GM21717 (cell line): Measurements from ENCODE around the gene PRR7.

Experiments used
- ATAC-seq: cut with Tn5 transposase; IDR thresholded peaks from one replicate; pipeline ENCODE4 v1.9.1; 2021; ENCODE audit warnings: mild to moderate bottlenecking, moderate library complexity; ENCODE audit not compliant: unreplicated experiment

The PRR7 gene

GRCh38 chr5:177449140-177450061 lies 2.8 kb downstream of the PRR7 start:
- no peak for ATAC-seq

- ATAC-seq, result no peak
Observed at GRCh38 chr5:177450667-177451424, 4.2 kb downstream of the PRR7 start.

GRCh38 chr5:177452688-177453638 lies 6.3 kb downstream of the PRR7 start:
- no peak for ATAC-seq

- ATAC-seq, result peak; percentile 2
Observed at GRCh38 chr5:177453852-177454396, 7.3 kb downstream of the PRR7 start.

DNA sequence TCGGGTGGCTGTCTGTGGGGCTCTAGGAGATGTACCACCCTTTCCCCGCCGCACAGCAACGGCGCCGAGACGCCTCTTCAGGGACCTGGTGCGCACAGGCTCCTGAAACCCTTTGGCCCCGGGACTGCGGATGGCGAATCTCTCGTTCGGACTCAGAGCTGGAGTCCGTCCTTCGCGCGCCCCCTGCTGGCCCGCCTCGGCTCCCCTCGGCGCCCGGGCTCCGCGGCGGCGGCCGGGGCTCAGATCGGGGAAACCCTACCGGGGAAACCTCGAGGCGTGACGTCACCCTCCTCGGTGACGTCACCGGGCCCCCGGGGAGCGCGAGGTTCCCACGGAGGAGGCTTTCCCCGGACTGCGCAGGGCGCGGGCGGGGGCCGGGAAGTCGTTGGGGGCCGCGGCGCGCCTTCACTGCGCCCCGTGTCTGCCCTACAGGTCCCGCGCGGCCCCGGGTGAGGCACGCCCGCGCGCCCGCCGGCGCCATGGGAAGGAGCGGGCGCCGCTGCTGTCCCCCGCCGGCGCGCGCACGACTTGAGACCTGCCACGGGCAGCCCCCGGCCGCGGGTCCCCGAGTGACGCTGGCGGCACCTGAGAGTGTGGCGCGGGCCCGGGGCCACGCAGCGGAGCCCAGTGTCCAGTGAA lies 7.9 kb downstream of the PRR7 start:
- ATAC-seq, result peak; percentile 41

DNA sequence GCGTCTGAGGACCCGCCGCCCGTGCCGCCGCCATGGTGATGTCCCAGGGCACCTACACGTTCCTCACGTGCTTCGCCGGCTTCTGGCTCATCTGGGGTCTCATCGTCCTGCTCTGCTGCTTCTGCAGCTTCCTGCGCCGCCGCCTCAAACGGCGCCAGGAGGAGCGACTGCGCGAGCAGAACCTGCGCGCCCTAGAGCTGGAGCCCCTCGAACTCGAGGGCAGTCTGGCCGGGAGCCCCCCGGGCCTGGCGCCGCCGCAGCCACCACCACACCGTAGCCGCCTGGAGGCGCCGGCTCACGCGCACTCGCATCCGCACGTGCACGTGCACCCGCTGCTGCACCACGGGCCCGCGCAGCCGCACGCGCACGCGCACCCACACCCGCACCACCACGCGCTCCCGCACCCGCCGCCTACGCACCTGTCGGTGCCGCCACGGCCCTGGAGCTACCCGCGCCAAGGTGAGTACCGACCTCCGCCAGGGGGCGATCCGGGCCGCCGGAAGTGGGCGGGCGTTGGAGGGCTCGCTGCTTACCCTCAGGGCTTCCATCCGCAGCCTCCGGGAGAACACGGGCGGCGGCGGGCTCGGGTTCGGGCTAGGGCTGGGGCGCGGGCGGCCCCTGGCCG lies 8.5 kb downstream of the PRR7 start:
- peak; percentile 40 for ATAC-seq

- peak; percentile 34 for ATAC-seq
Observed at GRCh38 chr5:177455661-177456590, 9.3 kb downstream of the PRR7 start.

GRCh38 chr5:177456591-177456964 lies 10.0 kb downstream of the PRR7 start:
- ATAC-seq, result no peak

DNA sequence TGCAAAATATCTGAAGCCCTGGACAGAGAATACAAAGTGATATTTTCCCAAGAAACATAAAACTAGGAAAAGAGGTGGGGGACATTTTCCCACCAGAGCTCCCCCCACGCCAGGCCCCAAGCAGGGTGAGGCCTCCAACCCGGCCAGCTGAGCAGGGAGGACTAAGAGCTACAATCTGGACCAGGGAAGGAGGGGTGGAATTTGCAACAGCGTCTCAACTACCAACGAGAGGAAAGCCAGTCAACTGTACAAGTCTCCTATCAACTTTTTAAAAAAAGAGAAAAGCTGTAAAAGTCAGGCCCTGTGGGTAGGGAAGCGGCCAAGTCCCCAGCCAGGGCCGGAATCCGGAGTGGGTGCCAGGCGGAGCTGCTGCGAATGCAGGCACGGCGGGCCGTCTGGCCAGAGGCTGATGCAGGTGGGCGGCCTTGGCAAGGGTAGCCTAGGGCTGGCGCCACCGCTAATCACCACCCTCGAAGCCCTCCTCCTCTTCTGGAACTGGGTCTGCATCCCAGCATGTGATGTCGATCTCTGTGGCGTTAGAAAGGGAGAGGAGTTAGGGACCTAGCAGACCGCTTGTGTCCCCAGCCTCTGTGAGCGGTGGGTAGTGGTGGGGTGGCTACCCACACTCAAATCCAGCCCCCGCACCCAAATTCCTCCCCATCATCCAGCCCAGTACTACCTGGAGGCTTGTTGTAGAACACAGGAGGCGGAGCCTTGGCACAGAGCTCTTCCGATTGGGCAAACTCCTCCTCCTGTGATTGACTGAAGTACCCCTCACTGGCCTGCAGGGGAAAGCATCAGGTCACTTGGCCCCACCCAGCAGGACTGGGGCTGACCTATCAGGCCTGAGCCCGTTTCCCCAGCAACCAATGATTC lies 10.6 kb downstream of the PRR7 start:
- peak; percentile 37 for ATAC-seq

DNA sequence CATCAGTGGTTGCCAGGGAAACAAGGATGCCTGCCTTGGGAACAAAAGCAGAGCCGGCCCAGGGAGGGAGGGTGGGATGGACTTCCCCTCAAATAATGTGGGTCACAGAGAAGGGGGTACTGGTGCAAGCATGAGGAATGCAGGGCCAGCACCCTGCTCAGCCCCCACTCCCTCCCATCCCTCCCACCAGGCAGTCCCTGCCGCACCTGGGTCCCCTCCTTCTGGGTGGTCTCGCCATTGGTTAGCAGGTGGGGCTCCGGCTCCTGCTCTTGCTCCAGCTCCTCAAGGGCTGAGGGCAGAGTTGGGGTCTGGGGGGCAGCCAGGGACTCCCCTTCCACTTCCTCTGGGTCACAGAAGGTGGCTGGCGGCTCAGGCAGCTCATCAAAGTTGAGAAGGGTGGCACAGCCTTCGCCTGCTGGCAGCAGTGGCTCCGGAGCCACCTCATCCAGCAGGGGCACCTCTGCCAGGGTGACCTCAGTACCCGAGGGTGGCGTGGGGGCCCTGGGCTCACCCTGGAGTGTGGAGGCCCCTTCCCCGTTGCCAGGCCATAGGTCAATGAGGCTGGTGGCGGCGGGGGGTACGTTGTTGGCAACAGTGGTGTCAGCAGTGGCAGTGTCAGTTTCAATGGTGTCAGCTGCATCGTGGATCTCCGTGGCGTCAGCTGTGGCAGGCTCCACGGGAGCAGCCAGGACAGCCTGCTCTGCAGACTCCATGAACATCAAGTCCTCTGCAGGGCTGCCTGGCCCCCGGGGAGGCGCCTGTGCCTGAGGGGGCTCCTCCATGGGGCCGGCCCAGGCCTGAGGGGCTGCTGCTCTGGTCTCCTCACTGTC lies 11.5 kb downstream of the PRR7 start:
- no peak for ATAC-seq

GRCh38 chr5:177458912-177459350 lies 12.3 kb downstream of the PRR7 start:
- ATAC-seq, result no peak

DNA sequence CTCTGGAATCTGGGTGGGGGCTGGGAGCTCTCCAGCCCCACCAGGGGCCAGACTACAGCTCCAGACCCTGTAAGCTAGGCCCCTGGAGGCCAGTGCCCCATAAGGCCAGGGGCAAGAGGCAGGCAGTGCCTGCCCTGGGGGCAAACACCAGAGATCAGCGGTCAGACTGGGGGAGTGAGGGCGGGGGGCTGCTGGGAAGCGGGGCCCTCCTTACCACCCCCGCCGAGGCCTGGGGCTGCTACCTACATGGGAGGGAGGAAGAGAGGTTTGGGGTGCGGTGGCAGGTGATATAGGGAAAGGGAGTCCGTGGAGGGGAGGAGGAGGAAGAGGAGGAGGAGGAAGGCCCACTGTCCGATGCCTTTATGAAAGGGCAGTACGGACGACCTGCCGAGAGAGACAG lies 12.7 kb downstream of the PRR7 start:
- no peak for ATAC-seq

DNA sequence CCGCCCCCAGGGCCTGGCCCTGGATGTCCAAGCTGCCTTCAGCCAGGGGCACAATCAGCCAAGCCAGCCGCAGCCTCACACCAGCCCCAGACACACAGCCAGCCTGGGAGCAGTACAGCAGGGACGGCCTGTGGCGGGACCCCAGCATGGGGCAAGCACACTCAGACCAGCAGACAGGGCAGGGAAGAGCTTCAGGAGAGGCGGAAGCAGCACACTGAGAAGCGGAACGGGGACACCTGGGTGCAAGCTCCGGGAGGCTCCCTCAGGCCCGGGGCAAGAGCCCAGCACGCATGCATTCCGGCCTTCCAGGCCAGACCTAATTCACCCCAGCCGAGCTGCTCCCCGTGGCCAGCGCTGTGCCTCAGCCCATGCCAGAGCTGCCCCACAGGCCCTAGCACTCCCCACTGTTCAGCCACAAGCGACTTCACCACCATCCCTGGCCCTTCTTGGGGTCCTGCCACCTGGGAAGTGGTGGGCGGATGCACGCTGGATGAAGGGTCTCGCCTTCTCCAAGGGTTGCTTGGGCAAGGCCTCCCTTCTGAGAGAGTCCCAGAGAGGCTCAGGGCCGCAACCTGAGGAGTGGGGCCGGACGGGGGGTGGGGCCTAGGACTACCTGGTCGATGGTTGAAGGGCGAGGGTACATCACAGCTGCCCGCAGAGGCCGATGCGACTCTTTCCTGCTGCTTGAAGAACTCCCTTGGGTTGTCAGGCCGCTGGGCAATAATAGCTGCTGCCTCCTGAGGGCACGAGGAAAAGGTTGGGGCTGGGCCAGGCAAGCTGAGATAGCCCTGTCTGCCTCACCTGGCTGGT lies 13.4 kb downstream of the PRR7 start:
- no peak for ATAC-seq

GRCh38 chr5:177462021-177462670 lies 15.5 kb downstream of the PRR7 start:
- no peak for ATAC-seq

DNA sequence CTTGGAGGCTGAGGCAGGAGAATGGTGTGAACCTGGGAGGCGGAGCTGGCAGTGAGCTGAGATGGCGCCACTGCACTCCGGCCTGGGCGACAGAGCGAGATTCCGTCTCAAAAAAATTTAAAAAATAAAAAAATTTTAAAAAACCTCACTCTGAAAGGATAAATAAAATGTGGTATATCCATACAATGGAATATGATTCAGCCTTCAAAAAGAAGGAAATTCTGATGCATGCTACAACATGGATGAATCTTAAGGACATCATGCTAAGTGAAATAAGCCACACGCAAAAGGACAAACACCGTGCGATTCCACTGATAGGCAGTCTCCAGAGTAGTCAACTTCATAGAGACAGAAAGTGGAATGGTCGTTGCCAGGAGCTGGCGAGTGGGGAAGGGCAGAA lies 18.4 kb downstream of the PRR7 start:
- no peak for ATAC-seq
